HEK293 (cell line): ENCODE results near the gene ITGA7.

Source experiments
- GLIS1 ChIP-seq: fragments of 450-650 bp; formaldehyde crosslinking; IDR thresholded peaks from 2 replicates; pipeline ENCODE4 v1.5.1; 2016; ENCODE audit warnings: missing biosample characterization, missing genetic modification characterization
- HOXC10 ChIP-seq: sonication (generic); formaldehyde crosslinking; IDR thresholded peaks from 2 replicates; pipeline ENCODE4 v1.8.1; 2023; ENCODE audit warnings: mild to moderate bottlenecking, missing genetic modification reagents
- IKZF3 ChIP-seq: fragments of 450-650 bp; IDR thresholded peaks from 2 replicates; pipeline ENCODE4 v1.5.0; 2018; ENCODE audit warnings: missing biosample characterization, mild to moderate bottlenecking, missing genetic modification characterization, moderate library complexity
- PRDM1 ChIP-seq: fragments of 450-650 bp; formaldehyde crosslinking; IDR thresholded peaks from 2 replicates; pipeline ENCODE4; 2016; ENCODE audit warnings: missing biosample characterization, missing genetic modification characterization
- SCRT2 ChIP-seq: fragments of 450-650 bp; formaldehyde crosslinking; IDR thresholded peaks from 2 replicates; pipeline ENCODE4 v1.5.1; 2016; ENCODE audit warnings: missing biosample characterization, missing genetic modification characterization
- ZBTB17 ChIP-seq: fragments of 450-650 bp; formaldehyde crosslinking; IDR thresholded peaks from 2 replicates; pipeline ENCODE4 v1.5.1; 2016; ENCODE audit warnings: missing biosample characterization, missing genetic modification characterization
- ZBTB49 ChIP-seq: fragments of 450-650 bp; formaldehyde crosslinking; IDR thresholded peaks from 2 replicates; pipeline ENCODE4 v1.5.1; 2016; ENCODE audit warnings: missing biosample characterization, missing genetic modification characterization, low read depth
- ZEB2 ChIP-seq: fragments of 450-650 bp; formaldehyde crosslinking; IDR thresholded peaks from 2 replicates; pipeline ENCODE4 v1.5.1; 2016; ENCODE audit warnings: missing biosample characterization, missing genetic modification characterization
- ZIC2 ChIP-seq: fragments of 450-650 bp; formaldehyde crosslinking; IDR thresholded peaks from 2 replicates; pipeline ENCODE4 v1.5.1; 2016; ENCODE audit warnings: missing biosample characterization, missing genetic modification characterization
- ZNF140 ChIP-seq: fragments of 450-650 bp; formaldehyde crosslinking; IDR thresholded peaks from 2 replicates; pipeline ENCODE4 v1.5.1; 2016; ENCODE audit warnings: missing biosample characterization, missing genetic modification characterization
- ZNF148 ChIP-seq: fragments of 450-650 bp; formaldehyde crosslinking; IDR thresholded peaks from 2 replicates; pipeline ENCODE4 v1.5.0; 2017; ENCODE audit warnings: missing biosample characterization, missing genetic modification characterization, borderline replicate concordance
- ZNF16 ChIP-seq: fragments of 450-650 bp; formaldehyde crosslinking; IDR thresholded peaks from 2 replicates; pipeline ENCODE4 v1.5.1; 2016; ENCODE audit warnings: low read depth, missing biosample characterization, missing genetic modification characterization
- ZNF2 ChIP-seq: fragments of 450-650 bp; formaldehyde crosslinking; IDR thresholded peaks from 2 replicates; pipeline ENCODE4 v1.5.1; 2016; ENCODE audit warnings: missing biosample characterization, missing genetic modification characterization
- ZNF223 ChIP-seq: fragments of 450-650 bp; formaldehyde crosslinking; IDR thresholded peaks from 2 replicates; pipeline ENCODE4 v1.5.1; 2016; ENCODE audit warnings: missing biosample characterization, missing genetic modification characterization
- ZNF239 ChIP-seq: fragments of 450-650 bp; formaldehyde crosslinking; IDR thresholded peaks from 2 replicates; pipeline ENCODE4 v1.5.1; 2016; ENCODE audit warnings: missing biosample characterization, missing genetic modification characterization
- ZNF37A ChIP-seq: fragments of 450-650 bp; IDR thresholded peaks from 2 replicates; pipeline ENCODE4 v1.5.1; 2018; ENCODE audit warnings: missing biosample characterization, missing genetic modification characterization
- ZNF391 ChIP-seq: fragments of 450-650 bp; formaldehyde crosslinking; IDR thresholded peaks from 2 replicates; pipeline ENCODE4 v1.5.1; 2016; ENCODE audit warnings: low read depth, missing biosample characterization, missing genetic modification characterization, borderline replicate concordance
- ZNF433 ChIP-seq: fragments of 450-650 bp; formaldehyde crosslinking; IDR thresholded peaks from 2 replicates; pipeline ENCODE4 v1.5.1; 2016; ENCODE audit warnings: missing biosample characterization, missing genetic modification characterization, low read depth
- ZNF529 ChIP-seq: fragments of 450-650 bp; formaldehyde crosslinking; IDR thresholded peaks from 2 replicates; pipeline ENCODE4 v1.5.1; 2017; ENCODE audit warnings: missing genetic modification characterization, missing biosample characterization; ENCODE audit not compliant: insufficient replicate concordance
- ZNF596 ChIP-seq: fragments of 450-650 bp; IDR thresholded peaks from 2 replicates; pipeline ENCODE4 v1.5.0; 2018; ENCODE audit warnings: missing biosample characterization, mild to moderate bottlenecking, missing genetic modification characterization, moderate library complexity
- ZNF654 ChIP-seq: fragments of 450-650 bp; formaldehyde crosslinking; IDR thresholded peaks from 2 replicates; pipeline ENCODE4 v1.5.1; 2016; ENCODE audit warnings: low read depth, missing biosample characterization, missing genetic modification characterization
- ZNF704 ChIP-seq: fragments of 450-650 bp; formaldehyde crosslinking; IDR thresholded peaks from 2 replicates; pipeline ENCODE4 v1.5.1; 2016; ENCODE audit warnings: missing biosample characterization, missing genetic modification characterization
- ZNF707 ChIP-seq: fragments of 450-650 bp; formaldehyde crosslinking; IDR thresholded peaks from 2 replicates; pipeline ENCODE4 v1.5.1; 2016; ENCODE audit warnings: missing biosample characterization, missing genetic modification characterization
- ZNF792 ChIP-seq: fragments of 450-650 bp; formaldehyde crosslinking; IDR thresholded peaks from 2 replicates; pipeline ENCODE4 v1.5.1; 2016; ENCODE audit warnings: missing biosample characterization, missing genetic modification characterization
- ZNF837 ChIP-seq: fragments of 450-650 bp; formaldehyde crosslinking; IDR thresholded peaks from 2 replicates; pipeline ENCODE4 v1.5.1; 2016; ENCODE audit warnings: missing biosample characterization, missing genetic modification characterization

Gene ITGA7

GRCh38 chr12:55707841-55708694 is at the start of gene ITGA7 (continued):
- TF ChIP-seq ZIC2 (tag by site-specific recombination) (no peak), ZNF391 (tag by site-specific recombination) (no peak), ZBTB17 (peak; percentile 72), ZNF2 (tag by site-specific recombination) (no peak), ZNF148 (no peak), ZNF792 (tag by site-specific recombination) (no peak), ZEB2 (tag by site-specific recombination) (no peak), ZNF239 (tag by site-specific recombination) (no peak), IKZF3 (tag by site-specific recombination) (0 out of 2 replicates have a peak, but pooled peaks have one; percentile 16), SCRT2 (no peak), ZBTB49 (no peak), PRDM1 (tag by site-specific recombination) (peak; percentile 86), ZNF433 (no peak), ZNF704 (tag by site-specific recombination) (no peak), HOXC10 (CRISPR knock-in tag) (no peak), ZNF16 (tag by site-specific recombination) (no peak), ZNF37A (no peak), ZNF596 (tag by site-specific recombination) (no peak), ZNF223 (tag by site-specific recombination) (no peak), ZNF140 (tag by site-specific recombination) (no peak), GLIS1 (peak; percentile 51), ZNF654 (tag by site-specific recombination) (no peak), ZNF837 (no peak), ZNF529 (no peak), ZNF707 (tag by site-specific recombination) (no peak)
